ENCODE results near the gene SEMA3C.

The SEMA3C gene

GRCh38 chr7:80924090-80924489 is 5.2 kb upstream of the SEMA3C start:
- no peak for DNase-seq

- DNase-seq: peak; percentile 78 to 93
Observed at GRCh38 chr7:80923211-80923612, 4.4 kb upstream of the SEMA3C start.

- no peak for DNase-seq
Observed at GRCh38 chr7:80922253-80923049, 3.6 kb upstream of the SEMA3C start.

- DNase-seq: no peak
Observed at GRCh38 chr7:80921130-80921529, 2.3 kb upstream of the SEMA3C start.

- peak in 1 of 2 experiments; percentile 39 for DNase-seq
Observed at GRCh38 chr7:80918399-80918798, 452 bp downstream of the SEMA3C start.

- peak in 1 of 2 experiments; percentile 8 for DNase-seq
Observed at GRCh38 chr7:80916770-80917741, 1.8 kb downstream of the SEMA3C start.

- no peak for DNase-seq
Observed at GRCh38 chr7:80910228-80910627, 8.6 kb downstream of the SEMA3C start.

GRCh38 chr7:80908360-80908797 is 10.5 kb downstream of the SEMA3C start:
- peak in 1 of 2 experiments; percentile 17 for DNase-seq

- no peak for DNase-seq
Observed at GRCh38 chr7:80907612-80908011, 11.2 kb downstream of the SEMA3C start.

- no peak for DNase-seq
Observed at GRCh38 chr7:80907141-80907601, 11.7 kb downstream of the SEMA3C start.

- peak in 1 of 2 experiments; percentile 14 for DNase-seq
Observed at GRCh38 chr7:80905334-80905733, 13.5 kb downstream of the SEMA3C start.

GRCh38 chr7:80902716-80903308 is 16.0 kb downstream of the SEMA3C start:
- peak in 1 of 2 experiments; percentile 28 for DNase-seq

GRCh38 chr7:80902019-80902418 is 16.8 kb downstream of the SEMA3C start:
- no peak for DNase-seq

- no peak for DNase-seq
Observed at GRCh38 chr7:80900583-80901576, 18.0 kb downstream of the SEMA3C start.

GRCh38 chr7:80896906-80897598 is 21.8 kb downstream of the SEMA3C start:
- DNase-seq: no peak

GRCh38 chr7:80895056-80895455 is 23.8 kb downstream of the SEMA3C start:
- no peak for DNase-seq

- no peak for DNase-seq
Observed at GRCh38 chr7:80891259-80891544, 27.6 kb downstream of the SEMA3C start.

GRCh38 chr7:80890426-80891258 is 28.2 kb downstream of the SEMA3C start:
- no peak for DNase-seq

- DNase-seq: no peak
Observed at GRCh38 chr7:80889525-80889924, 29.3 kb downstream of the SEMA3C start.

- no peak for DNase-seq
Observed at GRCh38 chr7:80885757-80886156, 33.1 kb downstream of the SEMA3C start.
